HG03175 (cell line): Measurements from ENCODE around the gene PAPLN.
"Not testable (repeated sequence)": the region's sequence is repeated elsewhere in the genome, so short reads cannot be mapped to it uniquely, and the experiment has no call there.

Experiments used
- ATAC-seq: cut with Tn5 transposase; IDR thresholded peaks from one replicate; pipeline ENCODE4 v1.9.1; 2021; ENCODE audit warnings: mild to moderate bottlenecking, moderate library complexity; ENCODE audit not compliant: unreplicated experiment

Gene PAPLN

GRCh38 chr14:73237219-73237785, at the start of gene PAPLN:
PAPLN (plus strand) TSS chr14:73237506; CDS start chr14:73239779, 2,273 bp downstream.
- ATAC-seq: no peak

GRCh38 chr14:73188501-73188911, 48.8 kb upstream of the PAPLN start:
- ATAC-seq: no peak

GRCh38 chr14:73189651-73190050, 47.7 kb upstream of the PAPLN start:
- no peak for ATAC-seq

- ATAC-seq: no peak
Observed at GRCh38 chr14:73191441-73191840, 45.9 kb upstream of the PAPLN start.

GRCh38 chr14:73194306-73194705, 43.0 kb upstream of the PAPLN start:
- not testable (repeated sequence) for ATAC-seq

GRCh38 chr14:73198253-73198652, 39.1 kb upstream of the PAPLN start:
- no peak for ATAC-seq

- ATAC-seq: no peak
Observed at GRCh38 chr14:73203527-73203926, 33.8 kb upstream of the PAPLN start.

- no peak for ATAC-seq
Observed at GRCh38 chr14:73207615-73208014, 29.7 kb upstream of the PAPLN start.

GRCh38 chr14:73208390-73208789, 28.9 kb upstream of the PAPLN start:
- no peak for ATAC-seq

GRCh38 chr14:73208846-73209245, 28.5 kb upstream of the PAPLN start:
- ATAC-seq: no peak

- no peak for ATAC-seq
Observed at GRCh38 chr14:73209953-73210352, 27.4 kb upstream of the PAPLN start.

- ATAC-seq: no peak
Observed at GRCh38 chr14:73211251-73212040, 25.9 kb upstream of the PAPLN start.

- no peak for ATAC-seq
Observed at GRCh38 chr14:73216030-73216429, 21.3 kb upstream of the PAPLN start.

GRCh38 chr14:73217411-73217810, 19.9 kb upstream of the PAPLN start:
- no peak for ATAC-seq

GRCh38 chr14:73220061-73220460, 17.2 kb upstream of the PAPLN start:
- no peak for ATAC-seq

- no peak for ATAC-seq
Observed at GRCh38 chr14:73220634-73221033, 16.7 kb upstream of the PAPLN start.

- no peak for ATAC-seq
Observed at GRCh38 chr14:73221945-73222344, 15.4 kb upstream of the PAPLN start.

- peak; percentile 45 for ATAC-seq
Observed at GRCh38 chr14:73223049-73223448, 14.3 kb upstream of the PAPLN start.

GRCh38 chr14:73225496-73225895, 11.8 kb upstream of the PAPLN start:
- ATAC-seq: no peak

GRCh38 chr14:73227812-73228781, 9.2 kb upstream of the PAPLN start:
- ATAC-seq: no peak

GRCh38 chr14:73230051-73230450, 7.3 kb upstream of the PAPLN start:
- ATAC-seq: no peak
